Measurements from ENCODE around the gene IFITM2.

IFITM2 gene

GRCh38 chr11:288478-289397, 18.9 kb upstream of the IFITM2 start, which contains the start of gene PGGHG:
Gene PGGHG (plus strand): TSS chr11:289126. CDS start chr11:289817, 691 bp downstream.
- peak; percentile 47 for TF ChIP-seq POLR2A (IDR thresholded peaks at IDR 0.05; ENCODE audit: extremely low read depth, insufficient read length)
- no peak for TF ChIP-seq CTCF (IDR thresholded peaks at IDR 0.05; ENCODE audit: low read depth, low read length)
- TF ChIP-seq MYC (IDR thresholded peaks at IDR 0.05; ENCODE audit: low read depth, low read length) = peak; percentile 46; the same call in 1 of the 2 replicates
- DNase-seq (ENCODE audit: low read depth) = peak; percentile 73
- peak within 1 kb of the TSS; percentile 52 for H3K4me3 ChIP-seq (ENCODE audit: low read depth, low read length)

- TF ChIP-seq POLR2A (IDR thresholded peaks at IDR 0.05; ENCODE audit: extremely low read depth, insufficient read length) (no peak), MAX (IDR thresholded peaks at IDR 0.05; ENCODE audit: low read depth, low read length) (no peak), MYC (IDR thresholded peaks at IDR 0.05; ENCODE audit: low read depth, low read length) (no peak), CTCF (IDR thresholded peaks at IDR 0.05; ENCODE audit: low read depth, low read length) (no peak)
These were observed 18.3 kb upstream of the IFITM2 start for GRCh38 chr11:289398-289711.

GRCh38 chr11:289712-290620, 17.6 kb upstream of the IFITM2 start:
- DNase-seq (ENCODE audit: low read depth) = no peak
- TF ChIP-seq POLR2A (IDR thresholded peaks at IDR 0.05; ENCODE audit: extremely low read depth, insufficient read length) (no peak), MYC (IDR thresholded peaks at IDR 0.05; ENCODE audit: low read depth, low read length) (no peak), MAX (IDR thresholded peaks at IDR 0.05; ENCODE audit: low read depth, low read length) (no peak), CTCF (IDR thresholded peaks at IDR 0.05; ENCODE audit: low read depth, low read length) (no peak)
- H3K4me3 ChIP-seq (ENCODE audit: low read depth, low read length) = peak overlapping the region; percentile 34

More at GRCh38 chr11:289398-289711, 18.3 kb upstream of the IFITM2 start:
- H3K4me3 ChIP-seq (ENCODE audit: low read depth, low read length) = peak overlapping the region; percentile 34
- no peak for DNase-seq (ENCODE audit: low read depth)

GRCh38 chr11:290621-291231, 16.9 kb upstream of the IFITM2 start:
- no peak overlapping the region for H3K4me3 ChIP-seq (ENCODE audit: low read depth, low read length)
- no peak for DNase-seq (ENCODE audit: low read depth)
- TF ChIP-seq POLR2A (IDR thresholded peaks at IDR 0.05; ENCODE audit: extremely low read depth, insufficient read length) (no peak), CTCF (IDR thresholded peaks at IDR 0.05; ENCODE audit: low read depth, low read length) (no peak), MAX (IDR thresholded peaks at IDR 0.05; ENCODE audit: low read depth, low read length) (no peak), MYC (IDR thresholded peaks at IDR 0.05; ENCODE audit: low read depth, low read length) (no peak)

- no peak overlapping the region for H3K4me3 ChIP-seq (ENCODE audit: low read depth, low read length)
- TF ChIP-seq MYC (IDR thresholded peaks at IDR 0.05; ENCODE audit: low read depth, low read length) (no peak), POLR2A (IDR thresholded peaks at IDR 0.05; ENCODE audit: extremely low read depth, insufficient read length) (no peak), MAX (IDR thresholded peaks at IDR 0.05; ENCODE audit: low read depth, low read length) (no peak), CTCF (IDR thresholded peaks at IDR 0.05; ENCODE audit: low read depth, low read length) (no peak)
- no peak for DNase-seq (ENCODE audit: low read depth)
These were observed 16.1 kb upstream of the IFITM2 start for GRCh38 chr11:291281-292210.
